Measurements from ENCODE around the gene AKNA.

AKNA gene

GRCh38 chr9:114300153-114300845 is 87.5 kb downstream of the AKNA start:
- DNase-seq, result peak; percentile 37

- peak; percentile 40 for DNase-seq
These were observed 88.3 kb downstream of the AKNA start for GRCh38 chr9:114299286-114300152.

- no peak for DNase-seq
These were observed 91.4 kb downstream of the AKNA start for GRCh38 chr9:114296338-114296737.

- DNase-seq, result no peak
These were observed 93.1 kb downstream of the AKNA start for GRCh38 chr9:114294664-114295063.

- DNase-seq, result peak; percentile 30
These were observed 95.7 kb downstream of the AKNA start for GRCh38 chr9:114291886-114292590.

GRCh38 chr9:114291064-114291474 is 96.7 kb downstream of the AKNA start:
- DNase-seq, result peak; percentile 93

- DNase-seq, result no peak
These were observed 97.2 kb downstream of the AKNA start for GRCh38 chr9:114290561-114290986.

GRCh38 chr9:114289571-114290481 is 98.0 kb downstream of the AKNA start:
- peak; percentile 40 for DNase-seq

GRCh38 chr9:114289106-114289505 is 98.7 kb downstream of the AKNA start:
- no peak for DNase-seq

GRCh38 chr9:114288193-114289091 is 99.3 kb downstream of the AKNA start:
- DNase-seq, result no peak

- DNase-seq, result no peak
These were observed 100.0 kb downstream of the AKNA start for GRCh38 chr9:114287763-114288192.

- DNase-seq, result no peak
These were observed 100.6 kb downstream of the AKNA start for GRCh38 chr9:114287001-114287762.

GRCh38 chr9:114286146-114286679 is 101.6 kb downstream of the AKNA start:
- DNase-seq, result no peak

- DNase-seq, result no peak
These were observed 102.5 kb downstream of the AKNA start for GRCh38 chr9:114285166-114285867.

- no peak for DNase-seq
These were observed 103.3 kb downstream of the AKNA start for GRCh38 chr9:114284316-114285060.
